Measurements from ENCODE around the gene LSM5.

Gene LSM5

GRCh38 chr7:32461484-32461883 is 28.7 kb downstream of the LSM5 start:
- no peak for TF ChIP-seq CTCF (IDR thresholded peaks at IDR 0.05)
- no peak overlapping the region for H3K27ac ChIP-seq
- no peak overlapping the region for H3K4me3 ChIP-seq
- no peak for DNase-seq (ENCODE audit: low spot score)

- no peak overlapping the region for H3K27ac ChIP-seq
- no peak for DNase-seq (ENCODE audit: low spot score)
- no peak for TF ChIP-seq CTCF (IDR thresholded peaks at IDR 0.05)
These were observed 30.4 kb downstream of the LSM5 start for GRCh38 chr7:32459788-32460187.

GRCh38 chr7:32458025-32458424 is 32.2 kb downstream of the LSM5 start:
- Histone ChIP-seq H3K27ac (no peak overlapping the region), H3K4me3 (no peak overlapping the region)
- DNase-seq (ENCODE audit: low spot score) = no peak
- no peak for TF ChIP-seq CTCF (IDR thresholded peaks at IDR 0.05)

More at GRCh38 chr7:32459788-32460187, 30.4 kb downstream of the LSM5 start:
- no peak overlapping the region for H3K4me3 ChIP-seq

GRCh38 chr7:32453341-32454011 is 36.7 kb downstream of the LSM5 start:
- TF ChIP-seq CTCF (IDR thresholded peaks at IDR 0.05) = no peak
- no peak for DNase-seq (ENCODE audit: low spot score)
- Histone ChIP-seq H3K27ac (no peak overlapping the region), H3K4me3 (no peak overlapping the region)

- Histone ChIP-seq H3K27ac (no peak overlapping the region), H3K4me3 (no peak overlapping the region)
- no peak for TF ChIP-seq CTCF (IDR thresholded peaks at IDR 0.05)
- no peak for DNase-seq (ENCODE audit: low spot score)
These were observed 43.0 kb downstream of the LSM5 start for GRCh38 chr7:32447218-32447617.

GRCh38 chr7:32436146-32436928 is 53.8 kb downstream of the LSM5 start:
- TF ChIP-seq CTCF (IDR thresholded peaks at IDR 0.05) = no peak
- H3K4me3 ChIP-seq = no peak overlapping the region
- no peak for DNase-seq (ENCODE audit: low spot score)
- no peak overlapping the region for H3K27ac ChIP-seq

Data from coronary artery (tissue), 2 donors.